IMR-90 (cell line): Measurements from ENCODE around the gene SYTL3.

Experiments used
- BHLHE40 ChIP-seq: fragments of 150-350 bp; IDR thresholded peaks from 2 replicates; pipeline ENCODE4 v1.6.1; 2016; ENCODE audit warnings: mild to moderate bottlenecking, low read depth, low read length
- CHD1 ChIP-seq: IDR thresholded peaks from 2 replicates; pipeline ENCODE4 v1.6.1; 2012; ENCODE audit warnings: low read depth, low read length, improper control_type of control experiment
- MAFK ChIP-seq: IDR thresholded peaks from 2 replicates; pipeline ENCODE4 v1.6.1; 2012; ENCODE audit warnings: low read depth, low read length, improper control_type of control experiment
- MXI1 ChIP-seq: IDR thresholded peaks from 2 replicates; pipeline ENCODE4 v1.6.1; 2012; ENCODE audit warnings: low read depth, mild to moderate bottlenecking, low read length, moderate library complexity, borderline replicate concordance
- POLR2A ChIP-seq: IDR thresholded peaks from 2 replicates; pipeline ENCODE4 v1.6.1; 2012; ENCODE audit warnings: mild to moderate bottlenecking, low read depth, low read length
- TF ChIP-seq, protein P1 (sequence below): conservative IDR thresholded peaks from 2 replicates; pipeline ENCODE4 v1.5.1; 2012; ENCODE audit warnings: mild to moderate bottlenecking, low read depth, low read length, improper control_type of control experiment

DNA sequence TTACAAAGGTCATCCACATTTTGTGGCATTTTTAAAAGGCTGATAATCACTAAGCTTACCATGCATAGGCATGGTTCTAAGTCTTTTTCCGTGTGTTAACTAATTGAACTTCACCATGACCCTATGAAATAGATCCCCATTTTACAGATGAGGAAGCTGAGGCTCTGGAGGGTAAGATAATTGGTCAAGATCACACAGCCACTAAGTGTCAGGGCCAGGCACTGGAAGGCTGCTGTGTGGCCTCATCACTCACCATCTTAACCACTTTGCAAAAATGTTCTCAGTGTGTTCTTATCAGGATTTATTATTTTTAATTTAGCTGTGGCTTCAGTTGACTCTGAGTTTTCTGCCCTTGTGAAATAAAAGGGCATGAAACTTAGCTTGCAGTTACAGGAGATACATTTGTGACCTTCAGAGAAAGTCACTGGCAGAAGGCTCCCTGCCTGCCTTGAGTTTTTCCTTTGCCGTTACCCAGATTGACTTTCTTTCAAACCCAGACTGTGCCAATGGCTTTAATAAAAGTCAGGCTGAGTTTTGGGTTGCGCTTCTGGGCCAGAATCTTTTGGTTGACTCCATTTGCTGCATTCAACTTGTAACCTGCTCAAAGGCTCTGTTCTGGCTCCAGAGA, 87.3 kb downstream of the SYTL3 start:
- TF ChIP-seq, protein P1, sequence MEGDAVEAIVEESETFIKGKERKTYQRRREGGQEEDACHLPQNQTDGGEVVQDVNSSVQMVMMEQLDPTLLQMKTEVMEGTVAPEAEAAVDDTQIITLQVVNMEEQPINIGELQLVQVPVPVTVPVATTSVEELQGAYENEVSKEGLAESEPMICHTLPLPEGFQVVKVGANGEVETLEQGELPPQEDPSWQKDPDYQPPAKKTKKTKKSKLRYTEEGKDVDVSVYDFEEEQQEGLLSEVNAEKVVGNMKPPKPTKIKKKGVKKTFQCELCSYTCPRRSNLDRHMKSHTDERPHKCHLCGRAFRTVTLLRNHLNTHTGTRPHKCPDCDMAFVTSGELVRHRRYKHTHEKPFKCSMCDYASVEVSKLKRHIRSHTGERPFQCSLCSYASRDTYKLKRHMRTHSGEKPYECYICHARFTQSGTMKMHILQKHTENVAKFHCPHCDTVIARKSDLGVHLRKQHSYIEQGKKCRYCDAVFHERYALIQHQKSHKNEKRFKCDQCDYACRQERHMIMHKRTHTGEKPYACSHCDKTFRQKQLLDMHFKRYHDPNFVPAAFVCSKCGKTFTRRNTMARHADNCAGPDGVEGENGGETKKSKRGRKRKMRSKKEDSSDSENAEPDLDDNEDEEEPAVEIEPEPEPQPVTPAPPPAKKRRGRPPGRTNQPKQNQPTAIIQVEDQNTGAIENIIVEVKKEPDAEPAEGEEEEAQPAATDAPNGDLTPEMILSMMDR: no peak
- TF ChIP-seq MXI1 (no peak), POLR2A (no peak), BHLHE40 (no peak), CHD1 (no peak), MAFK (no peak)
